ENCODE measurements around the gene SNTA1.

SNTA1 gene

DNA sequence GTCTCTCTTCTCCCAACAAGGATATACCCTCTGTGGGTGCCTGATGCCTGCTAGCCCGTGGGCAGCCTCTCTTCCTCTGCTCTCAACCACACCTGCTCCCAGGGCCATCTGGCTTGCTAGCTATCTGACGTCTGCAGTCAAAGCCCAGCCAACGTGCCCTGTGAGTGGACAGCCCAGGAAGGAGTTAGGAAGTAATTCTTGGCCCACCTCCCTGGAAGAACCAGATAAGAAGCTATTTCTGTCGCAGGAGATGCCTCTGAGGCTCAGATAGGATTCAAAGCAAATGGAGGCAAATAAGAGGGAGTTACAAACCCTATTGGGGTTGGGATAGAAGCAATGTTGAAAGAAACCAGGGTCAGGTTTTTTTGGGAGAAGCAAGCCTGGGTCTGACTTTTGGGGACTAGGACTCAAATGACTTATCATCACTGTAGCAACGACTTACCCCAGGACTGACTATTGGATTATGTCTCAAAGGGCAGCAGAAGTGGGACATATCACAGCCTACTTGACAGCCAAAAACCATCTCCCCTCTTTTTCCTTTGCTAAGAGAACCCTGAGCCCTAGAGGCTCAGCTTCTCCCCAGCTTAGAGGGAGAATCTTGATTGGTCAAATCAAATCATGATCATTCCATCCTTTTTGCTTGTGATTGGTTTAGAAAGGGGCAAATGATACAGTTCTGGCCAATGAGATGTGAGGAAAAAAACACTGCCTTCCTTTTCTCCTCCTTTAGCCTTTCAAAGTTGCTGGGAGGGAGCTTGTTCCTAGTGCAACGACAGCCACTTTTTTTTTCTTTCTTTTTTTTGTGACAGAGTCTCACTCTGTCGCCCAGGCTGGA lies 24.2 kb downstream of the SNTA1 start:
- TF ChIP-seq, protein P1, sequence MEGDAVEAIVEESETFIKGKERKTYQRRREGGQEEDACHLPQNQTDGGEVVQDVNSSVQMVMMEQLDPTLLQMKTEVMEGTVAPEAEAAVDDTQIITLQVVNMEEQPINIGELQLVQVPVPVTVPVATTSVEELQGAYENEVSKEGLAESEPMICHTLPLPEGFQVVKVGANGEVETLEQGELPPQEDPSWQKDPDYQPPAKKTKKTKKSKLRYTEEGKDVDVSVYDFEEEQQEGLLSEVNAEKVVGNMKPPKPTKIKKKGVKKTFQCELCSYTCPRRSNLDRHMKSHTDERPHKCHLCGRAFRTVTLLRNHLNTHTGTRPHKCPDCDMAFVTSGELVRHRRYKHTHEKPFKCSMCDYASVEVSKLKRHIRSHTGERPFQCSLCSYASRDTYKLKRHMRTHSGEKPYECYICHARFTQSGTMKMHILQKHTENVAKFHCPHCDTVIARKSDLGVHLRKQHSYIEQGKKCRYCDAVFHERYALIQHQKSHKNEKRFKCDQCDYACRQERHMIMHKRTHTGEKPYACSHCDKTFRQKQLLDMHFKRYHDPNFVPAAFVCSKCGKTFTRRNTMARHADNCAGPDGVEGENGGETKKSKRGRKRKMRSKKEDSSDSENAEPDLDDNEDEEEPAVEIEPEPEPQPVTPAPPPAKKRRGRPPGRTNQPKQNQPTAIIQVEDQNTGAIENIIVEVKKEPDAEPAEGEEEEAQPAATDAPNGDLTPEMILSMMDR (IDR thresholded peaks at IDR 0.05; ENCODE audit: borderline replicate concordance, insufficient read depth, low read depth, low read length) = no peak

GRCh38 chr20:33418033-33418432 lies 25.5 kb downstream of the SNTA1 start:
- TF ChIP-seq, protein P1 (IDR thresholded peaks at IDR 0.05; ENCODE audit: borderline replicate concordance, insufficient read depth, low read depth, low read length) = no peak
- H3K4me3 ChIP-seq (ENCODE audit: low read depth, low read length) = no peak overlapping the region

More for the DNA sequence above, 24.2 kb downstream of the SNTA1 start:
- H3K4me3 ChIP-seq (ENCODE audit: low read depth, low read length) = no peak overlapping the region

DNA sequence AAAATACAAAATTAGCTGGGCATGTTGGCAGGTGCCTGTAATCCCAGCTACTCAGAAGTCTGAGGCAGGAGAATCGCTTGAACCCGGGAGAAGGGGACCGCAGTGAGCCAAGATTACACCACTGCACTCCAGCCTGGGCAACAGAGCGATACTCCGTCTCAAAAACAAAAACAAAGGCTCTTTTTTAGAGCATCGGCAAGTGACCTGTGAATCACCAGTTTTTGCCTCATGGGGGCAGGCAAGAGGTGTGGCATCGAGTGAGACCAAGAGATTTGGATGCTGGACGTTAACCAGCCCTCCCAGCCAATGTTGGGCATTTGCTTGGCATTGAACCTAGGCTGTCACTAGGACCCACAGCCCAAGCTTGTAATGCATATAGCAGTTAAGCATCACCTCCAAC lies 27.6 kb downstream of the SNTA1 start:
- TF ChIP-seq, protein P1 (IDR thresholded peaks at IDR 0.05; ENCODE audit: borderline replicate concordance, insufficient read depth, low read depth, low read length) = peak; percentile 49; the same call in 1 of the 2 replicates
- H3K4me3 ChIP-seq (ENCODE audit: low read depth, low read length) = no peak overlapping the region

DNA sequence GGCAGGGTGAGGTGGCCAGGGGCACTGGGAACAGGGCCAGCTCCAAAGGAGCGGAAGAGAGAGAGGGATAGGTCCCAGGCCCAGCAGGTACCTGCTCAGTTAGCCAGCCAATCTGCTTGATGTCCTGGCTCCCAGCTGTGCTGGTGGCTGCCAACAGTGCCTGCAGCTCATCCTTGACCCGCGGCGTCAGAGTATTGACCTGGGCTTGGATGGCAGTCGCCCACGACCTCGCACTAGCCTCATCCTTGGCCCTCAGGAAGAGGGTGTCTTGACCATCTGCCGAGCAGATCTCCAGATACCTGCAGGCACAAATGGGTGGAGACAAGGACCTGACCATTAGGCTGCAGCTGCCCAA lies 31.1 kb downstream of the SNTA1 start:
- TF ChIP-seq, protein P1 (IDR thresholded peaks at IDR 0.05; ENCODE audit: borderline replicate concordance, insufficient read depth, low read depth, low read length) = no peak
- no peak overlapping the region for H3K4me3 ChIP-seq (ENCODE audit: low read depth, low read length)

- H3K4me3 ChIP-seq (ENCODE audit: low read depth, low read length) = no peak overlapping the region
- TF ChIP-seq, protein P1 (IDR thresholded peaks at IDR 0.05; ENCODE audit: borderline replicate concordance, insufficient read depth, low read depth, low read length) = no peak
Observed at GRCh38 chr20:33411711-33412483, 31.7 kb downstream of the SNTA1 start.

DNA sequence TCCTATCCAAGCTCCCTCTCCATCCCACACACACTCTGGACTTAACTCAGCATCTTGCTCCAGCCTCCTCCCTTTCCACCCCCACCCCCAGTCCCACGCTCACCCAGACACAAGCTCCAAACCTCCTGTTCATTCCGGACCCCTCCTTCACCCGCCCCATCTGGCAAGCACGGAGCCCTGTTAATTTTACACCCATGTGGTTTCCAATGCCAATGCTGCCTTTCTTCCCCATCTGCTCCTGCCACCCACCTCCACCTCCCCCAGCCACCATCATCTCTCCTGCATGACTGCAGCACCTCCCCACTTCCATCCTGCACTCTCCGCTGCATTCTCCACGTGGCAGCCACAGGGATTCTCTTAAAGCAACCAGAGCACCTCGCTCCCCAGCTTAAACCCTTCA lies 32.3 kb downstream of the SNTA1 start:
- TF ChIP-seq, protein P1 (IDR thresholded peaks at IDR 0.05; ENCODE audit: borderline replicate concordance, insufficient read depth, low read depth, low read length) = no peak
- no peak overlapping the region for H3K4me3 ChIP-seq (ENCODE audit: low read depth, low read length)
